GM12874 (cell line): ENCODE data around the gene PHC2.

Source experiments
- TF ChIP-seq, protein P1 (sequence below): IDR thresholded peaks from 2 replicates; pipeline ENCODE4 v1.5.1; 2011; ENCODE audit warnings: low read depth, mild to moderate bottlenecking, control low read depth, low read length, moderate library complexity; ENCODE audit not compliant: insufficient read depth

Gene PHC2

GRCh38 chr1:33392639-33393038, 38.3 kb downstream of the PHC2 start:
- TF ChIP-seq, protein P1, sequence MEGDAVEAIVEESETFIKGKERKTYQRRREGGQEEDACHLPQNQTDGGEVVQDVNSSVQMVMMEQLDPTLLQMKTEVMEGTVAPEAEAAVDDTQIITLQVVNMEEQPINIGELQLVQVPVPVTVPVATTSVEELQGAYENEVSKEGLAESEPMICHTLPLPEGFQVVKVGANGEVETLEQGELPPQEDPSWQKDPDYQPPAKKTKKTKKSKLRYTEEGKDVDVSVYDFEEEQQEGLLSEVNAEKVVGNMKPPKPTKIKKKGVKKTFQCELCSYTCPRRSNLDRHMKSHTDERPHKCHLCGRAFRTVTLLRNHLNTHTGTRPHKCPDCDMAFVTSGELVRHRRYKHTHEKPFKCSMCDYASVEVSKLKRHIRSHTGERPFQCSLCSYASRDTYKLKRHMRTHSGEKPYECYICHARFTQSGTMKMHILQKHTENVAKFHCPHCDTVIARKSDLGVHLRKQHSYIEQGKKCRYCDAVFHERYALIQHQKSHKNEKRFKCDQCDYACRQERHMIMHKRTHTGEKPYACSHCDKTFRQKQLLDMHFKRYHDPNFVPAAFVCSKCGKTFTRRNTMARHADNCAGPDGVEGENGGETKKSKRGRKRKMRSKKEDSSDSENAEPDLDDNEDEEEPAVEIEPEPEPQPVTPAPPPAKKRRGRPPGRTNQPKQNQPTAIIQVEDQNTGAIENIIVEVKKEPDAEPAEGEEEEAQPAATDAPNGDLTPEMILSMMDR: no peak

GRCh38 chr1:33392206-33392605, 38.7 kb downstream of the PHC2 start:
- TF ChIP-seq, protein P1: no peak

DNA sequence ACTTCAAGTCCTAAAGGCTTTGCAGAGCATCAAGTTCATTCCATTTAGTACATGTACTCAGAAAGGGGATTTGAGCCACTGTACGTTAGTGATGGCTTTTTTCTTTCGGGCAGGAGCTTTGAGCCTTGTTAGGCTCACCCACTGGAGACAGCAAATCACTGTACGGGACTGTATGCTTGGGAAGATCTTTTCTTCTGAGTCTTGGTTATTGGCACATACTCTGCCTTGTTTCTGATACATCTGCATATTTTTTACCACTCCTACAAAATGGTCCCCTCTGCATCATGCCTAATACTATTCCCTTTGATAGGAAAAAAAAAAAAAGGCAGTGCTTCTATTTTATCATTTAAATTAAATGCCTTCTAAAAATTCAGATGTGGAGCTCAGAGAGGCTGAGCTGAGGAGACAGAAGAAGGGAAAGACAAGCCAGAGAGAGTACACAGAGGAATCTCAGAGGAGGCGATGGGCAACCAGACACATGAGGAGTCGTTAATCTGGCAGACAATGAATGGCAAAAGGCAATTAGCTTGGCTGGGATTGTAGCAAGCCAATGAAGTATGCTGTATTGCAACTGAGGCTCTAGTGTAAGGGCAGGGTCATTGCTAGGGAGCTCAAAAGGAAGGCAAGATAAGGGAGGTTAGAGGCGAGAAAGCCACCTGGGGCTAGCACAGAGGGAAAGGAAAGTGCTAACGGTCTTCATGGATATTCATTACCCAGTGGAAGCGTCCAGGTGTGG, 39.4 kb downstream of the PHC2 start:
- TF ChIP-seq, protein P1: no peak

DNA sequence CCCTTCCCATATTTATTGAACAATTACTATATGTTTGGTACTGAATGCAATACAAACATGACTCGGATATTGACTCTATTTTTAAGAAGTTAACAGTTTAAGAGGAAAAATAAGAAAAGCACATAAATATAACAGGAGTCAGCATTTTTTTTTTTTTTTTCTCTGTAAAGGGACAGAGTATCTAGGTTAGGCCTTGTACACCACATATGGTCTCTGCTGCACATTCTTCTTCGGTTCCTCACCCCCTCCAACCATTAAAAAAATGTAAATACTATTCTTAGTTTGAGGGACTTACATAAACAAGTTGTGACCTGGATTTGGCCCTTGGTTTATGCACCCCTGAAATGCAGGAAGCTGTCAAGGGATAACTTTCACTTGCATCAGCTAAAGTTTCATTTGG, 40.4 kb downstream of the PHC2 start:
- TF ChIP-seq, protein P1: no peak

DNA sequence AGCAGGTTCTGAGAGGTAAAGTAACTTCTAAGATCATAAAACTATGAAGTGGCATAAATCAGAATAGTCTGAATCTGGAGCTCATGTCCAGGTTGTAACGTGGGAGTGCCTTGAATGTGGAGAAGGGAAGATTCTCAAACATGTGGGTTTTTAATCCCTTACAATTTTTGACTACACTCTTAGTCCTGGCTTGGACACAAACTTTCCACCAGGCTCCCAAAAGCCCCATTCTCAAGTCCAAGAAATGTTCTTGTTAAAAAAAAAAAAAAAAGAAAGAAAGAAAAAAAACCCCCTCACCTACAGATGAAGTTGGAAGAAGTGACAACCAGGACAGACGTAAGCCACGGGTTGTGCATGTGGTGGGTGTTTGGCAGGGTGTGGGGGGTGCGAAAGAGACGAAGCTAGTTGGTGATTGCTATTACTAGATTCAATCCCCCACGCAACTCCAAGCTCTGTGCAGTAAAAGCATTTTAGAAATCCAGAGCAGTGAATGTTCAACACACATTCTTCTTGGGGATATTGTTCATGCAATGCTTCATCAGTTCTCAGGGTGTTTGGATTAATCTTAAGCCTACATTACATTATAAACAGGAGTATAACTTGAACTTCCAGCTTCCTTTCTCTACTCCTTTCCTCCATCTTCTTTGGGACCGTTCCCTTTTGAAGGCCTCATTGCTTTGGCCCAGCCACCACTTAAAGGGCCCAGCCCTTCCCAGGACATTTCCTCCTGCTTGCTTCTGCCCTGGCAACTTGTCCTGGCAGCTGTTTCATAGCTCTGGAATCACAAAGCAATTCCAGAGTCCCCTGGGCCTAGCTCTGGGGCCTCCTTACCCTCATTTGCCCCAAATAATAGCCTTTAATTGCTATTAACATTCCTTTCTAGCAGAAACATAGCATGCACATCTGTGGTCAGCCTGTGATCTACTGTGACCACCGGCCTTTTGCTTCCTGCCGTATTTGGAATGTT, 41.8 kb downstream of the PHC2 start:
- TF ChIP-seq, protein P1: no peak

DNA sequence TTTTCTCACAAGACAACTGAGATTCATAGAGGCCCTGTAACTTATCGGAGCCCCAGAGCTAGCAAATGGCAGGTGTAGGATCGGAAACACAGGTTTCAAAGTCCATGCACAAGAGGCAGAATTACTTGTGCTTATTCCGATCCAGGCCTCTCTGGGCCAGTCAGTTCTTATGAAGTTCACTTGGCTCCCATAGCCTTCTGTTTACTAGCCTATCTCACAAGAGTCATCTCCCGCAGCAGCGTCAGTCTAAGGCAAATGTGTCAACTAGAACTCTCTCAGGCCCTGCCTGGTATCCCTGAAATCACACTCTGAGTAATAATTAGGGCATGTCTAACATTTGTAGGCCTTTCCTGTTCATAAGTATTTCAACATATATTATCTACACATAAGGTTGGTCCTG, 43.3 kb downstream of the PHC2 start:
- TF ChIP-seq, protein P1: no peak

DNA sequence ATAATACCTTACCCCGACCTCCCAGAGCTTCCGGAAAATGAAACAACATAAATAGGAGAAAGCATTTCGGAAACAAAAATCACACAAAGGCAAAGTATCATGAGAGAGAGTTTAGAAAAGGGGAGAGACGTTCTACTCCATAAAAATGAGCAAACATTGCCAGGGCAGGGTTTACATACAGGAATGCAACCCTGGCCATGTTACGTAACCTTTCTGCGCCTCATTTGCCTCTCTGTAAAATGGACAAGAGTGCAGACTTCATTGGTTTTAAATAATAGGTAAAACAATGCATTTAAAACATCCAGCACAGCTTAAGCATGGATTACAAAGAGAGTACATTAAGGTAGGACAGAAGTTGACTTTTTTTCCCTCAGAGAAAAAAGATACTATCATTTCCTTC, 45.6 kb downstream of the PHC2 start:
- TF ChIP-seq, protein P1: no peak
